Measurements from ENCODE around the gene PHC1.
"Not testable (repeated sequence)": the region's sequence is repeated elsewhere in the genome, so short reads cannot be mapped to it uniquely, and the experiment has no call there.

PHC1 gene

GRCh38 chr12:8914033-8914715 is at the start of gene PHC1:
TSS of gene PHC1 (plus strand) at chr12:8914509. CDS start at chr12:8917678, 3,169 bp downstream.
- DNase-seq (ENCODE audit: low read depth): peak; percentile 45

- DNase-seq (ENCODE audit: low read depth): no peak
Observed at GRCh38 chr12:8866429-8866828, 47.9 kb upstream of the PHC1 start.

GRCh38 chr12:8867009-8867408 is 47.3 kb upstream of the PHC1 start:
- DNase-seq (ENCODE audit: low read depth): no peak

- DNase-seq (ENCODE audit: low read depth): no peak
Observed at GRCh38 chr12:8867786-8868185, 46.5 kb upstream of the PHC1 start.

GRCh38 chr12:8870586-8870985 is 43.7 kb upstream of the PHC1 start:
- no peak for DNase-seq (ENCODE audit: low read depth)

GRCh38 chr12:8871068-8871467 is 43.2 kb upstream of the PHC1 start:
- no peak for DNase-seq (ENCODE audit: low read depth)

GRCh38 chr12:8876887-8877286 is 37.4 kb upstream of the PHC1 start:
- DNase-seq (ENCODE audit: low read depth): no peak

- DNase-seq (ENCODE audit: low read depth): no peak
Observed at GRCh38 chr12:8886502-8887284, 27.6 kb upstream of the PHC1 start.

- no peak for DNase-seq (ENCODE audit: low read depth)
Observed at GRCh38 chr12:8887285-8887715, 27.0 kb upstream of the PHC1 start.

GRCh38 chr12:8890313-8891085 is 23.8 kb upstream of the PHC1 start:
- no peak for DNase-seq (ENCODE audit: low read depth)

DNA sequence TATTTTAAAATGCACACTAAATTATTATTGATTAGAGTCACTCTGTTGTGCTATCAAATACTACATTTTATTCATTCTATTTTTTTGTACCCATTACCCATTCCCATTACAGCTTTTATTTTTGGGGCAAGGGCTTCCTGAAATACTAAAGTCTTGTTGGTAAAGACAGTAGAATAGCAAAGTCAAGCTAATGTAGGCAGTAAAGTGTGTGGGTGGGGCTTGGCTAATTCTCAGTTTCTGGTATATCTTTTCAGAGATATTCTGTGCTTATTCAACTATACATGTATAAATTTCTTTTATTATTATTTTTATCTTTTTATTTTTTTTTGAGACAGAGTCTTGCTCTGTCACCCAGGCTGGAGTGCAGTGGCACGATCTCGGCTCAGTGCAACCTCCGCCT is 22.3 kb upstream of the PHC1 start:
- no peak for DNase-seq (ENCODE audit: low read depth)

DNA sequence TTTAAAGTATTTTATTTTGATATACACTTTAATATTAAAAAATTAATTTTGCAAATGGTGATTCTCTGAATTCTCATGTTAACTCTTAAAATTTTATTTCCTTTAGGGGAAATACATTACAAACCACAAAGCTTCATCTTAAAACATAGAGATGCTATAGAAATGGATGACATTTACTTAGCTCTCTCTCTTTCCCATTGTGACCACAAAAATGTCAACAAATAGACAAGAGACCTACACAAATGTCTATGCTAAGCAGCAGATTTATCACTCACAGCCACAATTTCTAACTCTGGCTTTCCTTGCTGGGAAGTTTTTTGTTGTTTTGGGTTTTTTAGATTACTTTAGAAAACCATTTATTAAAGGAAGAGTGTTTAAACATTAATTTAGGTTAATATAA is 19.9 kb upstream of the PHC1 start:
- no peak for DNase-seq (ENCODE audit: low read depth)

DNA sequence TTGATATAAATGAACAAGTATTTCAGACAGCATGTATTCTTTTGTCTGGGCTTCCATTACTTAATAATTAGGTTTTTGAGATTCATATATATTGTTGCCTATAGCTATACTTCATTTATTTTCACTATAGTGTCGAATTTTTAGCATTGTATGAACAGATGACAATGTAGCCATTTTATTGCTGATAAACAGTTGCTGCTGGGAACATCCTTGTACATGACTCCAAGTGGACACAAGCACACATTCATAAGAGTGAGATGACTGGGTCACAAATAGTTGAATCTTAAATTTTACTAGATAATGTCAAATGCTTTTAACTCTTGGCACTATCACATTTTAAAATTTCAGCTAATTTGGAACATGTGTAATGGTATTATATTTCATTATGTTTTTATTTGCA is 19.3 kb upstream of the PHC1 start:
- no peak for DNase-seq (ENCODE audit: low read depth)

DNA sequence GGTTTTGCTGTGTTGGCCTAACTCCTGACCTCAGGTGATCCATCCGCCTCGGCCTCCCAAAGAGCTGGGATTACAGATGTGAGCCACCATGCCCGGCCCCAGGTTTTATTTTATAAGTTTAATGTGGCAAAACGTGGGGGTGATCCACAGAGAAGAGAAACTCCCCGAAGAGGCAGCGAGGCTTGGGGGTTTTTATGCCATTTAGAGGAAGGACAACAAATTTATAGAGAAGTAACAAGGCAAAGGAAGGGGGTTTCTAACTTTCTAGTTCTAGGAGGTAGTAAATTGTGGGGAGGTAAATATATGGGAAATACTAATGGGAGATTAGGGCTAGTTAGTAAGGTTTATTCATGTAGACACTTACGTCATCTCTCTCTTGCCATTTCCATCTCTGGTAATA is 17.2 kb upstream of the PHC1 start:
- DNase-seq (ENCODE audit: low read depth): no peak

- no peak for DNase-seq (ENCODE audit: low read depth)
Observed at GRCh38 chr12:8899830-8900229, 14.5 kb upstream of the PHC1 start.

GRCh38 chr12:8902703-8903102 is 11.6 kb upstream of the PHC1 start:
- DNase-seq (ENCODE audit: low read depth): not testable (repeated sequence)

DNA sequence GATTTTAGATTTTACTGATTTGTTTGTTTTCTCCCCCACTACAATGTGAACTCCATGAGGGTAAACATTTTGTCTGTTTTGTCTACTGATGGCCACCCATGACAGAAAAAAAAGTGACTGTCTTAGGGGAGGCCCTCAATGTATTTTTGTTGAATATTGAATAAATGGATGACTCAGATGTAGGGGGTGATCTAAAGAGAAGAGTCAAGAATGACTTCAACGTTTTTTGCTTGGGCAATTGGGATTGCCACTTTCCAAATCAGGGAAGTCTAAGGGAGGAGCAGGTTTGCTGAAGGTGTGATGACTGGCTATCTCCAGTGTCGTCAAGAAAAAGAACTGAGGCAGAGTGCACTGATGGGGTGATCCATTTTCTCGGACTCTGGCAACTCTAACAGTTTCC is 10.7 kb upstream of the PHC1 start:
- DNase-seq (ENCODE audit: low read depth): no peak

DNA sequence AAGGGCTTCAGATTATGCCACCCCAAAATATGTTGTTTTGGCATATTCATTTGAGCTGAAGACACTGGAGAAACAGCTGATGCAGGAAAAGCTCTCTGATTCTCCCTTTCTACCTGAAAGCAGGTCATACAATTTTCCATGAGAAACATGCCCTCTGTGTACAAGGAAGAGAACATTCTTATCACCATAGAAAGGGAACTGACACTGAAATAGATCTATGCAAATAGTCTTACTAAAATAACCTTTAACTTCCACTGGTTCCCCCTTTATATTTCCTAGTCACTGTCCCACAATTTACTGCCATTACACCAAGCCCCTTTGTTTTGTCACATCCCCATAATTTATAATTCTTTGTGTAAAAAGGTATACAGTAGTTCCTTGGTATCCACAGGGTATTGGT is 9.6 kb upstream of the PHC1 start:
- DNase-seq (ENCODE audit: low read depth): no peak

DNA sequence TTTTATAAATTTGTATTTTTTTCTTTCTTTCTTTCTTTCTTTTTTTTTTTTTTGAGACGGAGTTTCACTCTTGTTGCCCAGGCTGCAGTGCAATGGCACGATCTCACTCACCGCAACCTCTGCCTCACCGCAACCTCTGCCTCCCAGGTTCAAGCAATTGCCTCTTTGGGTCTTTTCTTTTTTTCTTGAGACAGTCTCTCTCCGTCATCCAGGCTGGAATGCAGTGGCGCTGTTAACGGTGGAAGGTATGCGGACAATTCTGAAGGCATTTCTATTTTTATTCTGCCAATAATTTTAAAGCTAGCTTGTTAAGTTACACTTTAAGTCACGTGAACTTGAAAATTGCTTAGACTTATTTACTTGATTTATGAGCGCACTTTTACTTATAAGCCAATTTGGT is 8.8 kb upstream of the PHC1 start:
- no peak for DNase-seq (ENCODE audit: low read depth)

DNA sequence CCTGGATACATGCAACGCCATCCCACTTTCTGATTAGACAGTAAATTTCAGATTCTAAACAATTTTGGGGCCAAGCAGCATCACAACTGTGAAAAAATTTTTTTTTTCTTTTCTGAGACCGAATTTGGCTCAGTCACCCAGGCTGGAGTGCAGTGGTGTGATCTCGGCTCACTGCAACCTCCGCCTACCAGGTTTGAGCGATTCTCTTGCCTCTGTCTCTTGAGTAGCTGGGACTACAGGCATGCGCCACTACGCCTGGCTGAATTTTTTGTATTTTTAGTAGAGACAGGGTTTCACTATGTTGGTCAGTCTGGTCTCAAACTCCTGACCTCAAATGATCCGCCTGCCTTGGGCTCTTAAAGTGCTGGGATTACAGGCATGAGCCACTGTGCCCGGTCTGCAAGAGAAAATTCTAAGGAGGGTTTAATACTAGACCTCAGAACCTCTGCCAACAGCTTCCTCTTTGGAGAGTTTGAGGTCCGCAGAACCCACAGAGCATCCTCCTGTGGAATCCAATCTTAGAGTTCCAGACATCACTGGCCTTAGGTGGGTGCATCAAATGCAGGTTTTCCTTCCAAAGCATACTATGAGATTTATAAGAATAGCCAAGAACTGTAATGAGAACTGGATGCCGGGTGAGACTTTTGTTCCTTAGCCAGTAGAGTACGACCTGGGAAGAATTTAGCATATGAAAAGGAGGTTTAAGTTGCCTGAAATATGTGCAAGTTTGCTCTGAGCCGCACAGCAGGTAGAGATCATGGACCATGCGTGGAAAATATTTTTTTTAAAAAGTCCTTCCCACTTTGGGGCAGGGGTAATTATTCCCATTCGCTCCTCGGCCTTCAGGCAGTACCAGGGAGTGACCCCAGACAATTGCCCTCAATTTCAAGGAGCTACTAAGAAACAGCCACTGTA is 7.8 kb upstream of the PHC1 start:
- no peak for DNase-seq (ENCODE audit: low read depth)

- DNase-seq (ENCODE audit: low read depth): no peak
Observed at GRCh38 chr12:8907513-8907912, 6.8 kb upstream of the PHC1 start.

- DNase-seq (ENCODE audit: low read depth): no peak
Observed at GRCh38 chr12:8909752-8910151, 4.6 kb upstream of the PHC1 start.
